ENCODE data around the gene TAS1R1.
A peak's percentile ranks its signal among the peaks of the same experiment; 100 is the strongest.

Gene TAS1R1

GRCh38 chr1:6560267-6560666, 5.2 kb downstream of the TAS1R1 start:
- Histone ChIP-seq H3K4me3 (no peak overlapping the region), H3K27ac (peak overlapping the region in 1 of 21 experiments; percentile 42)

- Histone ChIP-seq H3K4me3 (no peak overlapping the region), H3K27ac (no peak overlapping the region)
Observed at GRCh38 chr1:6569033-6569432, 13.9 kb downstream of the TAS1R1 start.

GRCh38 chr1:6570100-6570499, 15.0 kb downstream of the TAS1R1 start:
- Histone ChIP-seq H3K27ac (no peak overlapping the region), H3K4me3 (no peak overlapping the region)

GRCh38 chr1:6570987-6571386, 15.9 kb downstream of the TAS1R1 start:
- H3K27ac ChIP-seq: no peak overlapping the region
- no peak overlapping the region for H3K4me3 ChIP-seq

GRCh38 chr1:6572653-6573383, 17.7 kb downstream of the TAS1R1 start:
- Histone ChIP-seq H3K4me3 (no peak overlapping the region), H3K27ac (no peak overlapping the region)

- H3K4me3 ChIP-seq: no peak overlapping the region
- H3K27ac ChIP-seq: no peak overlapping the region
Observed at GRCh38 chr1:6574025-6574620, 19.0 kb downstream of the TAS1R1 start.

GRCh38 chr1:6574818-6575217, 19.7 kb downstream of the TAS1R1 start:
- H3K27ac ChIP-seq: no peak overlapping the region
- H3K4me3 ChIP-seq: no peak overlapping the region

GRCh38 chr1:6577831-6578525, 22.9 kb downstream of the TAS1R1 start:
- H3K27ac ChIP-seq: no peak overlapping the region
- H3K4me3 ChIP-seq: no peak overlapping the region

- Histone ChIP-seq H3K4me3 (peak overlapping the region in 1 of 7 experiments; percentile 88), H3K27ac (peak overlapping the region in 18 of 21 experiments; percentile 80 to 99 (median 94))
Observed at GRCh38 chr1:6578624-6579373, 23.7 kb downstream of the TAS1R1 start.

GRCh38 chr1:6579374-6580118, 24.4 kb downstream of the TAS1R1 start, which contains the start of gene ZBTB48:
ZBTB48 (plus strand) TSS chr1:6579994; CDS start chr1:6580610, 616 bp downstream.
- H3K27ac ChIP-seq: peak within 1 kb of the TSS; percentile 65 to 99 (median 94)
- H3K4me3 ChIP-seq: peak within 1 kb of the TSS; percentile 79 to 97 (median 88)

GRCh38 chr1:6580119-6580592, 25.0 kb downstream of the TAS1R1 start:
- peak overlapping the region; percentile 65 to 99 (median 94) for H3K27ac ChIP-seq
- H3K4me3 ChIP-seq: peak overlapping the region; percentile 79 to 97 (median 88)

GRCh38 chr1:6580593-6581409, 25.7 kb downstream of the TAS1R1 start:
- H3K4me3 ChIP-seq: peak overlapping the region; percentile 79 to 97 (median 88)
- H3K27ac ChIP-seq: peak overlapping the region in 20 of 21 experiments; percentile 80 to 99 (median 94)

GRCh38 chr1:6581561-6582305, 26.6 kb downstream of the TAS1R1 start:
- H3K27ac ChIP-seq: peak overlapping the region in 7 of 21 experiments; percentile 15 to 99 (median 94)
- no peak overlapping the region for H3K4me3 ChIP-seq

- H3K4me3 ChIP-seq: no peak overlapping the region
- H3K27ac ChIP-seq: peak overlapping the region in 2 of 21 experiments; percentile 15 to 94
Observed at GRCh38 chr1:6582370-6582769, 27.3 kb downstream of the TAS1R1 start.

- H3K27ac ChIP-seq: no peak overlapping the region
- H3K4me3 ChIP-seq: no peak overlapping the region
Observed at GRCh38 chr1:6584126-6585080, 29.3 kb downstream of the TAS1R1 start.

- Histone ChIP-seq H3K27ac (no peak overlapping the region), H3K4me3 (no peak overlapping the region)
Observed at GRCh38 chr1:6585081-6585722, 30.1 kb downstream of the TAS1R1 start.

Data from skin epidermis (tissue), 12 donors.